Measurements from ENCODE around the gene CDC42BPA. TPM values are rescaled to one million over a fixed set of nuclear protein-coding genes. Genes with fewer than 3 reads are reported as not detected.

Gene CDC42BPA
- total and polyA plus RNA-seq, 9 of the 15 experiments (the other 6 are each of a cell fraction or from before 2014, with no cell fraction given) = 8.0 to 77.5 (median 52.1) TPM

GRCh38 chr1:227357171-227357926 is 39.1 kb upstream of the CDC42BPA start (continued):
- TF ChIP-seq TRIM28 (IDR thresholded peaks at IDR 0.05) (0 out of 2 replicates have a peak, but pooled peaks have one; percentile 67), CC2D1A (IDR thresholded peaks at IDR 0.05) (peak; percentile 85), TEAD4 (IDR thresholded peaks at IDR 0.05; ENCODE audit: low read length) (peak; percentile 89), TEAD4 (CRISPR knock-in tag; IDR thresholded peaks at IDR 0.05; ENCODE audit: borderline replicate concordance) (no peak), ELK1 (CRISPR knock-in tag; IDR thresholded peaks at IDR 0.05) (no peak), ZNF644 (tag; IDR thresholded peaks at IDR 0.05; ENCODE audit: low read depth) (no peak), TAF9B (IDR thresholded peaks at IDR 0.05; ENCODE audit: partially characterized antibody) (peak; percentile 97), NCOA1 (IDR thresholded peaks at IDR 0.05; ENCODE audit: low read depth) (peak; percentile 85), ARID3A (IDR thresholded peaks at IDR 0.05; ENCODE audit: borderline replicate concordance, low read depth, low read length) (peak; percentile 14; the same call in 1 of the 2 replicates), RFX7 (CRISPR knock-in tag; IDR thresholded peaks at IDR 0.05) (no peak), SAFB2 (IDR thresholded peaks at IDR 0.05; ENCODE audit: borderline replicate concordance, low read depth, low read length, severe bottlenecking) (no peak), ZNF3 (CRISPR knock-in tag; IDR thresholded peaks at IDR 0.05) (no peak), NFE2L1 (tag; IDR thresholded peaks at IDR 0.05; ENCODE audit: borderline replicate concordance, low read depth) (peak; percentile 92), ZBTB2 (IDR thresholded peaks at IDR 0.05) (peak; percentile 73; the same call in 1 of the 2 replicates), ZNF75A (CRISPR knock-in tag; IDR thresholded peaks at IDR 0.05) (no peak), STAT5B (CRISPR knock-in tag; IDR thresholded peaks at IDR 0.05) (no peak), CCAR2 (IDR thresholded peaks at IDR 0.05; ENCODE audit: low read depth, low read length) (no peak), ARID3B (CRISPR knock-in tag; IDR thresholded peaks at IDR 0.05; ENCODE audit: borderline replicate concordance) (no peak), THAP7 (CRISPR knock-in tag; IDR thresholded peaks at IDR 0.05) (no peak), ZKSCAN8 (CRISPR knock-in tag; IDR thresholded peaks at IDR 0.05) (peak; percentile 76; the same call in 1 of the 2 replicates)
